ENCODE data around the gene PAX5.

PAX5 gene

GRCh38 chr9:36812556-36812955 lies 221.5 kb downstream of the PAX5 start:
- Histone ChIP-seq H3K36me3 (ENCODE audit: control insufficient read depth, insufficient read depth, low read length) (no peaks in the 10 kb centered on the region), H3K27me3 (ENCODE audit: control insufficient read depth, insufficient read depth, low read length) (no peaks in the 10 kb centered on the region), H3K27ac (ENCODE audit: low read depth, low read length) (no peak overlapping the region), H3K4me1 (ENCODE audit: control insufficient read depth, insufficient read depth, low read length) (no peaks in the 10 kb centered on the region), H3K9me3 (ENCODE audit: control insufficient read depth, insufficient read depth, low read depth, low read length) (0 out of 2 replicates have a peak, but pooled peaks cover 3% of the 10 kb centered on the region), H3K4me3 (ENCODE audit: low read depth, low read length) (no peak overlapping the region), H3K9ac (ENCODE audit: low read length) (no peak overlapping the region)

GRCh38 chr9:36808251-36808650 lies 225.8 kb downstream of the PAX5 start:
- 0 out of 2 replicates have a peak, but pooled peaks cover 3% of the 10 kb centered on the region for H3K9me3 ChIP-seq (ENCODE audit: control insufficient read depth, insufficient read depth, low read depth, low read length)
- H3K27ac ChIP-seq (ENCODE audit: low read depth, low read length): no peak overlapping the region
- H3K27me3 ChIP-seq (ENCODE audit: control insufficient read depth, insufficient read depth, low read length): no peaks in the 10 kb centered on the region
- no peaks in the 10 kb centered on the region for H3K36me3 ChIP-seq (ENCODE audit: control insufficient read depth, insufficient read depth, low read length)
- no peak overlapping the region for H3K4me3 ChIP-seq (ENCODE audit: low read depth, low read length)
- H3K4me1 ChIP-seq (ENCODE audit: control insufficient read depth, insufficient read depth, low read length): no peaks in the 10 kb centered on the region
- H3K9ac ChIP-seq (ENCODE audit: low read length): no peak overlapping the region

GRCh38 chr9:36803961-36804360 lies 230.1 kb downstream of the PAX5 start:
- Histone ChIP-seq H3K4me1 (ENCODE audit: control insufficient read depth, insufficient read depth, low read length) (peaks cover 7% of the 10 kb centered on the region; the same call in 1 of the 2 replicates), H3K27me3 (ENCODE audit: control insufficient read depth, insufficient read depth, low read length) (no peaks in the 10 kb centered on the region), H3K4me3 (ENCODE audit: low read depth, low read length) (no peak overlapping the region), H3K27ac (ENCODE audit: low read depth, low read length) (no peak overlapping the region), H3K9ac (ENCODE audit: low read length) (no peak overlapping the region), H3K9me3 (ENCODE audit: control insufficient read depth, insufficient read depth, low read depth, low read length) (no peaks in the 10 kb centered on the region), H3K36me3 (ENCODE audit: control insufficient read depth, insufficient read depth, low read length) (no peaks in the 10 kb centered on the region)

GRCh38 chr9:36802201-36802920 lies 231.7 kb downstream of the PAX5 start:
- peaks cover 7% of the 10 kb centered on the region; the same call in 1 of the 2 replicates for H3K4me1 ChIP-seq (ENCODE audit: control insufficient read depth, insufficient read depth, low read length)
- no peaks in the 10 kb centered on the region for H3K36me3 ChIP-seq (ENCODE audit: control insufficient read depth, insufficient read depth, low read length)
- H3K27me3 ChIP-seq (ENCODE audit: control insufficient read depth, insufficient read depth, low read length): no peaks in the 10 kb centered on the region
- H3K9ac ChIP-seq (ENCODE audit: low read length): no peak overlapping the region
- H3K9me3 ChIP-seq (ENCODE audit: control insufficient read depth, insufficient read depth, low read depth, low read length): no peaks in the 10 kb centered on the region
- H3K27ac ChIP-seq (ENCODE audit: low read depth, low read length): no peak overlapping the region
- H3K4me3 ChIP-seq (ENCODE audit: low read depth, low read length): no peak overlapping the region

DNA sequence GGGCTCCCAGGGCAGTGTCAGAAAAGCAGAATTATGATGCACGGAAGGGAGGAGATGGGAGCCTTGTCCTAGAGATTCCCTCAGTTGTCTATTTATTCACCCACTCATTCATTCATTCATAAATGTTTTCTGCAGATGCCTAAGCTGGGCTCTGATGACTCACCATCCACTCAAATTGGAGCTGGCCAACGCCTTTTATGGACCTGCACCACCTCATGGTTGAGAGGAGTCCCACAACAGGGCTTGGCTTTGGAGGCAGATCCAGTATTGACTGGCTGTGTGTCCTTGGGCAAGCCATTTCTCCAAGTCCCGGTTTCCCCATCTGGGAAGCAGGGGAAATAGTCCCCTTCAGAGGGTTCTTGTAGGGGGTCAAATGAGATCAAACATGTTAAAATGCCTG lies 233.6 kb downstream of the PAX5 start:
- no peak overlapping the region for H3K4me3 ChIP-seq (ENCODE audit: low read depth, low read length)
- H3K36me3 ChIP-seq (ENCODE audit: control insufficient read depth, insufficient read depth, low read length): no peaks in the 10 kb centered on the region
- no peak overlapping the region for H3K9ac ChIP-seq (ENCODE audit: low read length)
- H3K27me3 ChIP-seq (ENCODE audit: control insufficient read depth, insufficient read depth, low read length): no peaks in the 10 kb centered on the region
- H3K9me3 ChIP-seq (ENCODE audit: control insufficient read depth, insufficient read depth, low read depth, low read length): no peaks in the 10 kb centered on the region
- H3K27ac ChIP-seq (ENCODE audit: low read depth, low read length): no peak overlapping the region
- H3K4me1 ChIP-seq (ENCODE audit: control insufficient read depth, insufficient read depth, low read length): peaks cover 7% of the 10 kb centered on the region; the same call in 1 of the 2 replicates

- peaks cover 4% of the 10 kb centered on the region for H3K9me3 ChIP-seq (ENCODE audit: control insufficient read depth, insufficient read depth, low read depth, low read length)
- H3K27ac ChIP-seq (ENCODE audit: low read depth, low read length): no peak overlapping the region
- no peaks in the 10 kb centered on the region for H3K36me3 ChIP-seq (ENCODE audit: control insufficient read depth, insufficient read depth, low read length)
- H3K9ac ChIP-seq (ENCODE audit: low read length): no peak overlapping the region
- no peak overlapping the region for H3K4me3 ChIP-seq (ENCODE audit: low read depth, low read length)
- H3K4me1 ChIP-seq (ENCODE audit: control insufficient read depth, insufficient read depth, low read length): peaks cover 7% of the 10 kb centered on the region; the same call in 1 of the 2 replicates
- H3K27me3 ChIP-seq (ENCODE audit: control insufficient read depth, insufficient read depth, low read length): no peaks in the 10 kb centered on the region; the same call in 1 of the 2 replicates
Measured at GRCh38 chr9:36798350-36799065, 235.6 kb downstream of the PAX5 start.

DNA sequence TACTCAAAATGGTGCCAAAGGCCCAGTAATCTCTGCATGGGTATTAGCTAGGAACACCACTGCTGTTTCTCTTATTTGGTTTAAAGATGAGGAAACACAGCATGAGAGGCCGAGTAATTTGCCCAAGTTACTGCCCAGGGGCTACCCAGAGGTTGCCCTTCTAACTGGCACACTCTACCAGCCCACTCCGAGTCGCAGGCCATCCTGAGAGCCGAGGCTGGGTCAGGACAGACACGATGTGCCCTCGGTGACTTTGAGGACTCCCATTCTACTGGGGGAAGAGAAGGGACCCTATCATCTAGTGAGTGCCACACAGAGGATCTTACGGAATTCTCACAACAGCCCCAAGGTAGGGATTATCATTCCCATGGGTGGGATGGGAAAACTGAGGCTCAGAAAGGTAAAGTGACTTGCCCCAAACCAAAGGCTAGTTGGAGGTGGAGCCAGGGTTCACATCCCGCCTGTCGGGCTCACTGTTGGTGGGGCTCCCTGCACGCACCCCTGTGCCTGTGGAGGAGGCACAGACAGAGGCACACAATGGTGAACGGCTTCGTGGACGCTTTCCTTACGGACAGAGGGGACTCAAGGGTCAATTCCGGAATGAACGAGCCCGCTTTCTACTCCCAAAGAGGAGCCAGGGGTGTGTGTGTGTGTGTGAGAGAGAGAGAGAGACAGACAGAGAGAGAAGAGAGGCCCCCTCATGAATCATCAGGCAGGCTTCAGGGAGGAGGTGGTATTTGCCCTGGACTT lies 236.4 kb downstream of the PAX5 start:
- peaks cover 7% of the 10 kb centered on the region; the same call in 1 of the 2 replicates for H3K4me1 ChIP-seq (ENCODE audit: control insufficient read depth, insufficient read depth, low read length)
- no peaks in the 10 kb centered on the region; the same call in 1 of the 2 replicates for H3K27me3 ChIP-seq (ENCODE audit: control insufficient read depth, insufficient read depth, low read length)
- no peak overlapping the region for H3K9ac ChIP-seq (ENCODE audit: low read length)
- H3K27ac ChIP-seq (ENCODE audit: low read depth, low read length): no peak overlapping the region
- H3K9me3 ChIP-seq (ENCODE audit: control insufficient read depth, insufficient read depth, low read depth, low read length): peaks cover 10% of the 10 kb centered on the region
- H3K36me3 ChIP-seq (ENCODE audit: control insufficient read depth, insufficient read depth, low read length): no peaks in the 10 kb centered on the region
- no peak overlapping the region for H3K4me3 ChIP-seq (ENCODE audit: low read depth, low read length)

DNA sequence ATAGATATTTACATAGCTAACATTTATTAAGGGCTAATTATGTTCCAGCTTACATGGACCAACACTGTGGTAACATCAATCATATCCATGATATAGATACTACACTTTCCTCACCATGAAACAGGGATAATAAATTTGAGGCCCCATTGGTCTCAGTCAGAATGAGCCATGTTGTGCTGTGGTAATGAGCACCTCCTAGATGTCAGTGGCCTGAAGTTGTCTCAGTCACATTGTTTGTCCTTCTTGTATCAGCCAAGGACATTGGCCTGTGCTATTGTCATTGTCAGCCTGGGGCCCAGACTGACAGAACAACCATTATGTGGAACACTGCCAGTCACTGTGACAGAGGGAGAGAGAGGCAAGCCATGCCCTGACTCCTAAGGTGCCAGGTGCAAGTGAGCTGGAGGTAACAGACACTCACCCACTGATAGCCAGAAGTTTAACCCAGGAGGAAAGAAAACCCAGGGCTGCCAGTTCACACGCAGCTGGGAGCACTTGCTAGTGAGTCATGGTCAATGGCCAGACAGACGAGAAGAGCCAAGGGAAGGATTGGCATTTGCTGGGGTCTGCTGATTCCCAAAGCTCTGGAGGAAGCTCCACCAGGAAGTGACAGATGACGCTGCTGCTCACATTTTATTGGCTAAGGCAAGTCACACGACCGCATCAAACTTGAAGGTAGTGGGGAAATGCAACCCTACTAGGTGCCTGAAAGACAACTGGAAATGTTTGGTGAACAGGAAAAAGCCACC lies 237.2 kb downstream of the PAX5 start:
- no peak overlapping the region for H3K27ac ChIP-seq (ENCODE audit: low read depth, low read length)
- no peaks in the 10 kb centered on the region for H3K36me3 ChIP-seq (ENCODE audit: control insufficient read depth, insufficient read depth, low read length)
- H3K27me3 ChIP-seq (ENCODE audit: control insufficient read depth, insufficient read depth, low read length): no peaks in the 10 kb centered on the region; the same call in 1 of the 2 replicates
- H3K4me3 ChIP-seq (ENCODE audit: low read depth, low read length): no peak overlapping the region
- H3K4me1 ChIP-seq (ENCODE audit: control insufficient read depth, insufficient read depth, low read length): peaks cover 2% of the 10 kb centered on the region; the same call in 1 of the 2 replicates
- H3K9me3 ChIP-seq (ENCODE audit: control insufficient read depth, insufficient read depth, low read depth, low read length): peaks cover 10% of the 10 kb centered on the region
- H3K9ac ChIP-seq (ENCODE audit: low read length): no peak overlapping the region

GRCh38 chr9:36794461-36794860 lies 239.6 kb downstream of the PAX5 start:
- H3K9me3 ChIP-seq (ENCODE audit: control insufficient read depth, insufficient read depth, low read depth, low read length): peaks cover 10% of the 10 kb centered on the region
- no peak overlapping the region for H3K9ac ChIP-seq (ENCODE audit: low read length)
- H3K27me3 ChIP-seq (ENCODE audit: control insufficient read depth, insufficient read depth, low read length): no peaks in the 10 kb centered on the region; the same call in 1 of the 2 replicates
- no peak overlapping the region for H3K4me3 ChIP-seq (ENCODE audit: low read depth, low read length)
- peaks cover 3% of the 10 kb centered on the region; the same call in 1 of the 2 replicates for H3K4me1 ChIP-seq (ENCODE audit: control insufficient read depth, insufficient read depth, low read length)
- no peak overlapping the region for H3K27ac ChIP-seq (ENCODE audit: low read depth, low read length)
- H3K36me3 ChIP-seq (ENCODE audit: control insufficient read depth, insufficient read depth, low read length): no peaks in the 10 kb centered on the region

GRCh38 chr9:36793277-36793676 lies 240.8 kb downstream of the PAX5 start:
- Histone ChIP-seq H3K27ac (ENCODE audit: low read depth, low read length) (no peak overlapping the region), H3K4me1 (ENCODE audit: control insufficient read depth, insufficient read depth, low read length) (peaks cover 3% of the 10 kb centered on the region; the same call in 1 of the 2 replicates), H3K4me3 (ENCODE audit: low read depth, low read length) (no peak overlapping the region), H3K27me3 (ENCODE audit: control insufficient read depth, insufficient read depth, low read length) (no peaks in the 10 kb centered on the region; the same call in 1 of the 2 replicates), H3K9me3 (ENCODE audit: control insufficient read depth, insufficient read depth, low read depth, low read length) (peaks cover 10% of the 10 kb centered on the region), H3K9ac (ENCODE audit: low read length) (no peak overlapping the region), H3K36me3 (ENCODE audit: control insufficient read depth, insufficient read depth, low read length) (no peaks in the 10 kb centered on the region)
